Activated effector memory CD4-positive, alpha-beta T cell treated with anti-CD3 and anti-CD28 coated beads, Interleukin-2, amount 50 U/mL, for 16 hours (primary cell): ENCODE data around the gene HYOU1.

Experiments
- DNase-seq: peaks from one replicate; pipeline ENCODE4 v3.0.0-alpha.2; 2020

The HYOU1 gene

DNA sequence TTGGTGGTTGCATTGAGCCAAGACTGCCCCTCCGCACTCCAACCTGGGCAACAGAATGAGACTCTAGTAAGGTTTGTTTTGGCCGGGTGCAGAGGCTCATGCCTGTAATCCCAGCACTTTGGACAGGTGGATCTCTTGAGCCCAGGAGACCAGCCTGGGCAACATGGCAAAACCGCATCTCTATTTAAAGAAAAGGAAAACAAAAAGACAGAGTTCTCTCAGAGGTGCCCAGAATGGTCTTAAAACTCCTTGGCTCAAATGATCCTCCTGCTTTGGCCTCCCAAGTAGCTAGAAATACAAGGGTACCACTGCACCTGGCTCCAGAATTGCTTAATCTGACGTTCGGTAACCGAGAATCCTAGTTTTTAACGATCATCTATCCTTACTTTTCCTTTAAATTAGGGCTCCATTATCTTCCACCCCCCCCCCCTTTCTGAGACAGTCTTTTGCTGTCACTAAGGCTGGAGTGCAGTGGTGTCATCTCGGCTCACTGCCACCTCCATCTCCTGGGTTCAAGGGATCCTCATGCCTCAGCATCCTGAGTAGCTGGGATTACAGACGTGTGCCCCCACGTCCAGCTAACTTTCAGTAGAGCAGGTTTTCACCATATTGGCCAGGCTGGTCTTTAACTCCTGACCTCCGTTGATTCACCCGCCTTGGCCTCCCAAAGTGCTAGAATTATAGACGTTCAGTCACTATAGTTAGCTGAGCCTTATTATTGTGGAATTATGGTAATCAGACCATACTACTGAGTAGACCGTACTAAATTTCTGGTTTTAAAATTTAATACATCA lies 40.6 kb downstream of the HYOU1 start:
- no peak for DNase-seq

DNA sequence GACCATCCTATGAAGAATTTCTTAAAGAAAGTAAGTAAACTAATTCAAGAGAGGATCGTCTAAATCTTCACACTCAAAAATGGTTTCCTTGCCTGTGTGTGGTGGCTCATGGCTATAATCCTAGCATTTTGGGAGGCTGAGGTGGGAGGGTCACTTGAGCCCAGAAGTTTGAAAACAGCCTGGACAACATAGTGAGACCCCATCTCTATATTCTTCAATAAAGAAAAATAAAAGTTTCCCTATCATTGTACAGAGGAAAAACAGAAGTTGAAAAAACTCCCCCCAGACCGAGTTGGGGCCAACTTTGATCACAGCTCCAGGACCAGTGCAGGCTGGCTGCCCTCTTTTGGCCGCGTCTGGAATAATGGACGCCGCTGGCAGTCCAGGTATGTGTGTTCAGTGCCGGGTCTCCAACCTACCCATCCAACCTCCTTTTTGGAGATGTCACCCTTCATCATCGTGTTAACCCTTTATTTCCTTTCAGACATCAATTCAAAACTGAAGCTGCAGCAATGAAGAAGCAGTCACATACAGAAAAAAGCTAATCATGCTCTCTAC lies 41.9 kb downstream of the HYOU1 start:
- DNase-seq: no peak

- DNase-seq: no peak
Observed at GRCh38 chr11:119014209-119014924, 42.6 kb downstream of the HYOU1 start.

GRCh38 chr11:119012629-119013170 lies 44.3 kb downstream of the HYOU1 start:
- DNase-seq: no peak

- DNase-seq: no peak
Observed at GRCh38 chr11:119011476-119012053, 45.4 kb downstream of the HYOU1 start.

- no peak for DNase-seq
Observed at GRCh38 chr11:119006656-119007055, 50.3 kb downstream of the HYOU1 start.

GRCh38 chr11:119000906-119001305 lies 56.1 kb downstream of the HYOU1 start:
- DNase-seq: no peak

DNA sequence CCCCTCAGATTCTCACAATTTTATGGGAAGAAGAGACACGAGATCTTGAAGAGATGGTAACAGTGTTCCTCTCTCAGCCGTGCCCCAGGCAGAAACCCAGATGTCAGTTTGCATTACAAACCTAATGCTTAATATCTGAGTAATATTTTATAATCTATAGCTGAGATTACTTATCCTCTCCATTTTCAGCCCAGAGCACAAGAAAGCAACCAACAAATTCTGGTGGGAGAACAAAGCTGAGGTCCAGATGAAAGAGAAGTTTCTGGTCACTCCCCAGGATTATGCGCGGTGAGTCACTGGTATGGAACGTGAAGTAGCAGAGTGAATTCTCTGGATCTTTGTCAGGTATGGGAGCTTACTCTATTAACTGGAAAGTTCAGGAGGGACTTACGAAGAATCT lies 58.2 kb downstream of the HYOU1 start:
- DNase-seq: no peak

- DNase-seq: no peak
Observed at GRCh38 chr11:118998388-118998717, 58.7 kb downstream of the HYOU1 start.

GRCh38 chr11:118997627-118998387 lies 59.2 kb downstream of the HYOU1 start, which contains the start of gene CENATAC:
Gene CENATAC, plus strand, starts transcription at chr11:118998138. Its CDS starts 60 bp downstream, at chr11:118998198.
- DNase-seq: peak; percentile 99

DNA sequence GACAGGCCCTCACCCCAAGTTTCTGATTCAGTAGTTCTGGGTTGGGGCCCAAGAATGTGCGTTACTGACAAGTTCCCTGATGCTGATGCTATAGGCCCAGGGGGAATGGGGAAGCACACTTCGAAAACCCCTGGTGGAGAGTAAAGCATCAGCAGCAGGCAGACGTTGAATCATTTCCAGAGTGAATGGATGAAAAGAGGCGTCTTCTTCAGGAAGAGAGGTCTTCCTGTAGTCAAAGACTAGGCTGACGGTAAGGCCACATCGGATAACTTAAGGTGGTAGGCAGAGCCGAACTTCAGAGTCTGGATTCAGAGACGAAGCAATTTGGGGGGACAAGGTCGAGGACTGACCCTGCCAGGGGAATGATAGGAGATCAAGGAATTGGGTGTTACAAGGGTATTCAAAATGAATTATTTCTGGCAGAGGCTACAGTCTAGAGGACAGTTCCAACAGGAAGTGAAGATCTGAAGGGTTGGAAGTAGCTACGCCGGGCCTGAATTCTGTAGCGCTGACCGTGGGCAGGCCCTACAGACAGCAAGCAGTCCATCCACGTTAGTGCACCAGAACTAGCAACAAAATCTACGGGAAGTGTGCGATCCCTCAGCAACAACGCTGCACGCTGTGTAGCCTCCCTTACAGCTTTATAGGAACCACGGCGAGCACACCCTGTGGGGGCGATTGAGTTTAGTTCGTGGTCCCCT lies 59.9 kb downstream of the HYOU1 start:
- peak; percentile 72 for DNase-seq
